ENCODE results near the gene YPEL4. TPM values are rescaled to one million over a fixed set of nuclear protein-coding genes. Genes with fewer than 3 reads are reported as not detected.

Gene YPEL4
- total RNA-seq, 1 experiment from 2014 or later: not detected

- Histone ChIP-seq H3K36me3 (ENCODE audit: low read depth, low read length) (peaks cover 69% of the 10 kb centered on the region), H3K9ac (ENCODE audit: low read length) (no peak overlapping the region), H3K4me3 (ENCODE audit: low read length) (no peak overlapping the region), H3K79me2 (ENCODE audit: low read length) (peaks cover 78% of the 10 kb centered on the region), H3K9me2 (replicated peaks; ENCODE audit: low read length) (no peaks in the 10 kb centered on the region), H3K4me1 (ENCODE audit: insufficient read depth, low read length) (peaks cover 15% of the 10 kb centered on the region), H3K27me3 (ENCODE audit: low read length) (no peaks in the 10 kb centered on the region), H2AFZ (ENCODE audit: low read length) (no peak overlapping the region), H3K27ac (ENCODE audit: low read length) (no peak overlapping the region), H4K20me1 (ENCODE audit: low read length) (peaks cover 31% of the 10 kb centered on the region), H3F3A (ENCODE audit: low read length, unreplicated experiment) (no peaks in the 10 kb centered on the region), H3K4me2 (ENCODE audit: low read length) (no peak overlapping the region), H3K9me3 (ENCODE audit: low read length) (no peaks in the 10 kb centered on the region)
- BruUV-seq (replicated peaks): no TSS peak
- no peak for ATAC-seq
- ChIA-PET CTCF (no interaction called here), POLR2A (ENCODE audit: unreplicated experiment) (no interaction called here)
- DNase-seq: no peak
- TF ChIP-seq CTCF (conservative IDR thresholded peaks at IDR 0.05; ENCODE audit: low read depth, low read length) (no peak), EZH2 (IDR thresholded peaks at IDR 0.05; ENCODE audit: low read length, unreplicated experiment) (no peak), EZH2phosphoT487 (IDR thresholded peaks at IDR 0.05; ENCODE audit: borderline replicate concordance, low read length) (no peak)
- intact Hi-C loops (cut with micrococcal nuclease): no loop called here
These were observed 31.5 kb upstream of the YPEL4 start for GRCh38 chr11:57681168-57681567.

GRCh38 chr11:57680552-57680874, 30.8 kb upstream of the YPEL4 start:
- H2AFZ ChIP-seq (ENCODE audit: low read length): no peak overlapping the region
- peaks cover 33% of the 10 kb centered on the region for H4K20me1 ChIP-seq (ENCODE audit: low read length)
- H3K9me3 ChIP-seq (ENCODE audit: low read length): no peaks in the 10 kb centered on the region
- H3K9ac ChIP-seq (ENCODE audit: low read length): no peak overlapping the region
- ChIA-PET CTCF (no interaction called here), POLR2A (ENCODE audit: unreplicated experiment) (no interaction called here)
- TF ChIP-seq EZH2 (IDR thresholded peaks at IDR 0.05; ENCODE audit: low read length, unreplicated experiment) (no peak), EZH2phosphoT487 (IDR thresholded peaks at IDR 0.05; ENCODE audit: borderline replicate concordance, low read length) (no peak), CTCF (conservative IDR thresholded peaks at IDR 0.05; ENCODE audit: low read depth, low read length) (no peak)
- no peaks in the 10 kb centered on the region for H3K27me3 ChIP-seq (ENCODE audit: low read length)
- no peaks in the 10 kb centered on the region for H3F3A ChIP-seq (ENCODE audit: low read length, unreplicated experiment)
- BruUV-seq (replicated peaks): no TSS peak
- intact Hi-C loops (cut with micrococcal nuclease): no loop called here
- peaks cover 79% of the 10 kb centered on the region for H3K79me2 ChIP-seq (ENCODE audit: low read length)
- H3K27ac ChIP-seq (ENCODE audit: low read length): no peak overlapping the region
- H3K4me2 ChIP-seq (ENCODE audit: low read length): no peak overlapping the region
- peaks cover 16% of the 10 kb centered on the region for H3K4me1 ChIP-seq (ENCODE audit: insufficient read depth, low read length)
- DNase-seq (peak; percentile 38), ATAC-seq (peak; percentile 35; the same call in 1 of the 2 replicates)
- H3K4me3 ChIP-seq (ENCODE audit: low read length): no peak overlapping the region
- H3K9me2 ChIP-seq (replicated peaks; ENCODE audit: low read length): no peaks in the 10 kb centered on the region
- peaks cover 72% of the 10 kb centered on the region for H3K36me3 ChIP-seq (ENCODE audit: low read depth, low read length)

- intact Hi-C loops (cut with micrococcal nuclease): no loop called here
- no peaks in the 10 kb centered on the region for H3K9me3 ChIP-seq (ENCODE audit: low read length)
- H3K79me2 ChIP-seq (ENCODE audit: low read length): peaks cover 85% of the 10 kb centered on the region
- H2AFZ ChIP-seq (ENCODE audit: low read length): no peak overlapping the region
- no peak overlapping the region for H3K27ac ChIP-seq (ENCODE audit: low read length)
- no TSS peak for BruUV-seq (replicated peaks)
- POLR2A ChIA-PET (ENCODE audit: unreplicated experiment): no interaction called here
- H4K20me1 ChIP-seq (ENCODE audit: low read length): peaks cover 42% of the 10 kb centered on the region
- H3F3A ChIP-seq (ENCODE audit: low read length, unreplicated experiment): no peaks in the 10 kb centered on the region
- TF ChIP-seq EZH2 (IDR thresholded peaks at IDR 0.05; ENCODE audit: low read length, unreplicated experiment): no peak
- TF ChIP-seq EZH2phosphoT487 (IDR thresholded peaks at IDR 0.05; ENCODE audit: borderline replicate concordance, low read length): no peak
- TF ChIP-seq CTCF (conservative IDR thresholded peaks at IDR 0.05; ENCODE audit: low read depth, low read length): no peak
- ATAC-seq (peak; percentile 66), DNase-seq (peak; percentile 54)
- H3K9me2 ChIP-seq (replicated peaks; ENCODE audit: low read length): no peaks in the 10 kb centered on the region
- CTCF ChIA-PET: no interaction called here
- H3K4me2 ChIP-seq (ENCODE audit: low read length): 0 out of 2 replicates have a peak overlapping the region, but pooled peaks have one; percentile 3
- H3K9ac ChIP-seq (ENCODE audit: low read length): no peak overlapping the region
- H3K27me3 ChIP-seq (ENCODE audit: low read length): no peaks in the 10 kb centered on the region
- peaks cover 70% of the 10 kb centered on the region for H3K36me3 ChIP-seq (ENCODE audit: low read depth, low read length)
- H3K4me3 ChIP-seq (ENCODE audit: low read length): no peak overlapping the region
- peaks cover 26% of the 10 kb centered on the region for H3K4me1 ChIP-seq (ENCODE audit: insufficient read depth, low read length)
These were observed 29.7 kb upstream of the YPEL4 start for GRCh38 chr11:57679396-57679795.
